NCI-H446 (cell line): ENCODE results near the gene EIF2S3B.
"Not testable (repeated sequence)": the region's sequence is repeated elsewhere in the genome, so short reads cannot be mapped to it uniquely, and the experiment has no call there.

Experiments used
- DNase-seq, 2 experiments: peaks; one replicate each; lab custom pipeline; 2025; lab: John Stamatoyannopoulos, UW

The EIF2S3B gene

GRCh38 chr12:10505620-10506019 lies at the start of gene EIF2S3B:
Gene EIF2S3B (plus strand): TSS chr12:10505890. CDS start chr12:10505903, 13 bp downstream.
- no peak for DNase-seq

GRCh38 chr12:10456856-10457255 lies 48.8 kb upstream of the EIF2S3B start:
- DNase-seq, result no peak

GRCh38 chr12:10457760-10458159 lies 47.9 kb upstream of the EIF2S3B start:
- no peak for DNase-seq

- DNase-seq, result no peak
Measured at GRCh38 chr12:10466311-10466710, 39.4 kb upstream of the EIF2S3B start.

GRCh38 chr12:10469701-10470100 lies 36.0 kb upstream of the EIF2S3B start:
- no peak for DNase-seq

GRCh38 chr12:10472808-10473207 lies 32.9 kb upstream of the EIF2S3B start:
- not testable (repeated sequence) for DNase-seq

- not testable (repeated sequence) for DNase-seq
Measured at GRCh38 chr12:10481901-10482300, 23.8 kb upstream of the EIF2S3B start.

GRCh38 chr12:10487328-10487727 lies 18.4 kb upstream of the EIF2S3B start:
- not testable (repeated sequence) for DNase-seq

- DNase-seq, result no peak
Measured at GRCh38 chr12:10491766-10492165, 13.9 kb upstream of the EIF2S3B start.

- no peak for DNase-seq
Measured at GRCh38 chr12:10497602-10498001, 8.1 kb upstream of the EIF2S3B start.

- DNase-seq, result no peak
Measured at GRCh38 chr12:10498042-10498441, 7.6 kb upstream of the EIF2S3B start.

GRCh38 chr12:10501030-10501429 lies 4.7 kb upstream of the EIF2S3B start:
- DNase-seq, result no peak

- DNase-seq, result no peak
Measured at GRCh38 chr12:10503460-10503859, 2.2 kb upstream of the EIF2S3B start.

- no peak for DNase-seq
Measured at GRCh38 chr12:10511756-10512355, 6.2 kb downstream of the EIF2S3B start.

GRCh38 chr12:10512798-10513197 lies 7.1 kb downstream of the EIF2S3B start:
- no peak for DNase-seq

- no peak for DNase-seq
Measured at GRCh38 chr12:10521555-10521954, 15.9 kb downstream of the EIF2S3B start.

- DNase-seq, result no peak
Measured at GRCh38 chr12:10528174-10528953, 22.7 kb downstream of the EIF2S3B start.

- no peak for DNase-seq
Measured at GRCh38 chr12:10529603-10530002, 23.9 kb downstream of the EIF2S3B start.

- DNase-seq, result no peak
Measured at GRCh38 chr12:10537721-10538120, 32.0 kb downstream of the EIF2S3B start.

GRCh38 chr12:10540776-10541205 lies 35.1 kb downstream of the EIF2S3B start:
- DNase-seq, result no peak

GRCh38 chr12:10543499-10543898 lies 37.8 kb downstream of the EIF2S3B start:
- no peak for DNase-seq

- no peak for DNase-seq
Measured at GRCh38 chr12:10551375-10551774, 45.7 kb downstream of the EIF2S3B start.

- DNase-seq, result no peak
Measured at GRCh38 chr12:10553148-10553547, 47.5 kb downstream of the EIF2S3B start.
